Subcutaneous abdominal adipose tissue (tissue), 5 donors: Measurements from ENCODE around the gene JAK3.
"Not testable (repeated sequence)": the region's sequence is repeated elsewhere in the genome, so short reads cannot be mapped to it uniquely, and the experiment has no call there.

Source experiments
- H3K27ac ChIP-seq: one replicate; pipeline ENCODE4 v1.7.0; 2013; ENCODE audit warnings: low read depth, mild to moderate bottlenecking, inconsistent platforms, low read length, moderate library complexity
- H3K27me3 ChIP-seq, 5 donors: one replicate each; pipeline ENCODE4 v1.7.0; 2013; ENCODE audit warnings: low read length in 5 of 5, inconsistent platforms in 1 of 5; ENCODE audit not compliant: control insufficient read depth in 5 of 5, insufficient read depth in 4 of 5
- H3K36me3 ChIP-seq, 5 donors: one replicate each; pipeline ENCODE4 v1.7.0; 2013; ENCODE audit warnings: low read length in 5 of 5; ENCODE audit not compliant: control insufficient read depth in 5 of 5, insufficient read depth in 5 of 5
- H3K4me1 ChIP-seq, 5 donors: one replicate each; pipeline ENCODE4 v1.7.0; 2013; ENCODE audit warnings: low read length in 5 of 5, mild to moderate bottlenecking in 3 of 5, moderate library complexity in 1 of 5; ENCODE audit not compliant: control insufficient read depth in 5 of 5, insufficient read depth in 5 of 5
- H3K4me3 ChIP-seq, 5 donors: one replicate each; pipeline ENCODE4 v1.7.0; 2013; ENCODE audit warnings: low read length in 5 of 5, low read depth in 1 of 5
- H3K9ac ChIP-seq, 5 donors: one replicate each; pipeline ENCODE4 v1.7.0; 2013; ENCODE audit warnings: low read length in 5 of 5, mild to moderate bottlenecking in 4 of 5, moderate library complexity in 3 of 5
- H3K9me3 ChIP-seq, 5 donors: one replicate each; pipeline ENCODE4 v1.7.0; 2013; ENCODE audit warnings: low read length in 5 of 5; ENCODE audit not compliant: control insufficient read depth in 5 of 5
- donor health status: healthy.
- donor health status: healthy.
- donor health status: healthy.
- donor health status: healthy.
- donor health status: healthy.

JAK3 gene

DNA sequence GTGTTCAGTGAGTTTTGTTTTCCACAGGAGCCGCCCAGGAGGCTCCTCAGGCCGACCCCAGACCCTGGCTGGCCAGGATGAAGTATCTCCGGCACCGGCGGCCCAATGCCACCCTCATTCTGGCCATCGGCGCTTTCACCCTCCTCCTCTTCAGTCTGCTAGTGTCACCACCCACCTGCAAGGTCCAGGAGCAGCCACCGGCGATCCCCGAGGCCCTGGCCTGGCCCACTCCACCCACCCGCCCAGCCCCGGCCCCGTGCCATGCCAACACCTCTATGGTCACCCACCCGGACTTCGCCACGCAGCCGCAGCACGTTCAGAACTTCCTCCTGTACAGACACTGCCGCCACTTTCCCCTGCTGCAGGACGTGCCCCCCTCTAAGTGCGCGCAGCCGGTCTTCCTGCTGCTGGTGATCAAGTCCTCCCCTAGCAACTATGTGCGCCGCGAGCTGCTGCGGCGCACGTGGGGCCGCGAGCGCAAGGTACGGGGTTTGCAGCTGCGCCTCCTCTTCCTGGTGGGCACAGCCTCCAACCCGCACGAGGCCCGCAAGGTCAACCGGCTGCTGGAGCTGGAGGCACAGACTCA is 40.0 kb downstream of the JAK3 start:
- no peak overlapping the region for H3K9ac ChIP-seq
- no peak overlapping the region for H3K4me3 ChIP-seq
- H3K27ac ChIP-seq = no peak overlapping the region
- no peaks in the 10 kb centered on the region for H3K36me3 ChIP-seq
- H3K27me3 ChIP-seq = peaks cover 8 to 13% (median 9%) of the 10 kb centered on the region in 5 donors
- peaks cover 0 to 13% (median 6%) of the 10 kb centered on the region in 5 donors for H3K9me3 ChIP-seq
- H3K4me1 ChIP-seq = no peaks in the 10 kb centered on the region

DNA sequence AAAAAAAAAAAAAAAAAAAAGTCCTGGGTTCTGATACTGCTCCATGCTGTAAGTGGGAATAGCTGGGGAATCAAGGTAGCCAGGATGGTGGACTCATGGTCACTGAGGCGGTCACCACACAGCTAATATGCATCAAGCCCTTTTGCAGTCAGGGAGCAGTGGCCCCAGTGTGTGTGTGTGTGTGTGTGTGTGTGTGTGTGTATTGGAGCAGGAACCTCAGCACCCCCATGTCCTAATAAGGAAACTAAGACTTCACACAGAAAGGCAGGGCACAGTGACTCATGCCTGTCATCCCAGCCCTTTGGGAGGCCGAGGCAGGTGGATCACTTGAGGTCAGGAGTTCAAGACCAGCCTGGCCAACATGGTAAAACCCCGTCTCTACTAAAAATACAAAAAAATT is 40.8 kb downstream of the JAK3 start:
- peaks cover 0 to 11% (median 6%) of the 10 kb centered on the region in 5 donors for H3K9me3 ChIP-seq
- H3K4me1 ChIP-seq = no peaks in the 10 kb centered on the region
- H3K27me3 ChIP-seq = peaks cover 4 to 13% (median 9%) of the 10 kb centered on the region in 5 donors
- H3K9ac ChIP-seq = no peak overlapping the region
- no peaks in the 10 kb centered on the region for H3K36me3 ChIP-seq
- no peak overlapping the region for H3K27ac ChIP-seq
- H3K4me3 ChIP-seq = no peak overlapping the region

DNA sequence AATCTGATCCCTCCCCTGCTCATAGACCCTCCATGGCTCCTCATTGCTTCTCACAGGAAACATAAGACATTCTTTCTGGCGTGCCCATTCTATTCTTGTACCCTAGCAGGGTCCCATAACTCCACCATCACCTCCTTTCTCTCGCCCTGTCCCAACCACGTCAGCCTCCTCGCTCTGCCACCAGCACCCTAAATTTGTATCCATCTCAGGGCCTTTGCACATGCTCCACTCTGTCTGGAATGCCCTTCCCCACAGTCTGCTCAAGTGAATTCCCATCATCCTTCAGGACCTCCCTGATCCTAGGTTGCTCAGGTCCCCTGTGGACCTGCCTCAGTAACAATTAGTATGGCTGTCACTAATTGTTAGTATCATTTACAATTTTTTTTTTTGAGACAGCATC is 42.4 kb downstream of the JAK3 start:
- no peak overlapping the region for H3K27ac ChIP-seq
- peaks cover 4 to 13% (median 9%) of the 10 kb centered on the region in 5 donors for H3K27me3 ChIP-seq

DNA sequence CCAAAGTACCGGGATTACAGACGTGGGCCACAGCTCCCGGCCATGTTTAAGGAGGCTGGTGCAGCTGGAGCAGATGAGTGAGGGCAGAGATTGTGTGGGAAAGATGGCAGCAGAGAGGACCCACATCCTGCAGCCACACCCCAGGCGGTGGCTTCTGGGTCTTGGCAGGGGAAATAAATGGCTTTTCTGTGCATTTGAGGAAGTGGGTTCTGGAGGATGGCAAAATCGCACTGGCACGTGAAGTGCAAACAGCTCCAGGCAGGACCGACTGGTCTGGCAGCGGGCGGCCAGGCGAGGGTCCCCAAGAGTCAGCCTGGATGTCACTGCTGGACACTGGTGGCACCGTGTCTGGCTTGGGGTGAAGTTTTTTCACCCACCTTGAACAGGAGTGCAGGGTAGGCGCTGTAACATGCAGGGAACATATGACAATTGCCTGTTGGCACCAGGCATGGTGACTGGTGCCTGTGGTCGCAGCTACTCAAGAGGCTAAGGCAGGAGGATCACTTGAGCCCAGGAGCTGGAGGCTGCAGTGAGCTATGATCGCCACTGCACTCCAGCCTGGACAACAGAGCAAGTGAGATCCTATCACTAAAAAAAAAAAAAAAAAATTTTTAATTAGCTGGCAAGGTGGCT is 44.4 kb downstream of the JAK3 start:
- H3K9ac ChIP-seq = no peak overlapping the region
- H3K4me1 ChIP-seq = no peaks in the 10 kb centered on the region
- no peak overlapping the region for H3K4me3 ChIP-seq
- H3K36me3 ChIP-seq = no peaks in the 10 kb centered on the region
- H3K27ac ChIP-seq = no peak overlapping the region
- peaks cover 2 to 13% (median 13%) of the 10 kb centered on the region in 5 donors for H3K27me3 ChIP-seq
- no peaks in the 10 kb centered on the region for H3K9me3 ChIP-seq

More for the DNA sequence above, 42.4 kb downstream of the JAK3 start:
- H3K36me3 ChIP-seq = no peaks in the 10 kb centered on the region
- H3K9ac ChIP-seq = no peak overlapping the region
- H3K4me1 ChIP-seq = no peaks in the 10 kb centered on the region
- H3K4me3 ChIP-seq = no peak overlapping the region
- H3K9me3 ChIP-seq = no peaks in the 10 kb centered on the region

DNA sequence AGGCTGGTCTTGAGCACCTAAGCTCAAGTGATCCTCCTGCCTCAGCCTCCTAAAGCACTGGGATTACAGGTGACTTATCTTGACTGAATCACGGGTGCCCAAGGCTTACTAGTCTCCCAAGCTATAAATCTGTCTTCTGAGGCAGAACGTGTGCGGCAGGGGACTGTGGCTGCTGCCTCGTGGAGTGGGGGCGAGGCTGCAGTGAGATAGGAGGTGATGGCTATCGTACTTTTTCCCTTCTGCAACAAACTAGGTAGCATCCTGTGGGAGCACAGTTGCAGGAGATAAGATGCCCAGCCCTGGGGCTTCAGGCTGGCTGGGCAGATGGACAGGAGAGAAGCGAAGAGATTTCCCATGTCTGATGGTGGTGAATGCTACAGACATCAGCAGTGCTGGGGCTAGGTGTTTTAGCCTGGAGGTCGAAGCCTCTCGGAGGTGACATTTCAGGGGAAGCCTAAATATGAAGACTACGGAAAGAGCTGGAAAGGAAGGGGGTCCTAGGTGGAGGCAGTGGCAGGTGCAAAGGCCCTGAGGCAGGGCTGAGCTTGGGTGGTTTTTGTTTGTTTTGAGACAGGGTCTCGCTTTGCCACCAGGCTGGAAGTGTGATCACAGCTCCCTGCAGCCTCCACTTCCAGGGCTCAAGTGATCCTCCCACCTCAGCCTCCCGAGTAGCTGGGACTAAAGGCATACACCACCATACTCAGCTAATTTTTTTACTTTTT is 45.5 kb downstream of the JAK3 start:
- no peak overlapping the region for H3K4me3 ChIP-seq
- H3K9me3 ChIP-seq = no peaks in the 10 kb centered on the region
- no peak overlapping the region for H3K9ac ChIP-seq
- H3K27me3 ChIP-seq = peaks cover 0 to 17% (median 9%) of the 10 kb centered on the region in 5 donors
- no peaks in the 10 kb centered on the region for H3K36me3 ChIP-seq
- H3K27ac ChIP-seq = no peak overlapping the region
- H3K4me1 ChIP-seq = no peaks in the 10 kb centered on the region

DNA sequence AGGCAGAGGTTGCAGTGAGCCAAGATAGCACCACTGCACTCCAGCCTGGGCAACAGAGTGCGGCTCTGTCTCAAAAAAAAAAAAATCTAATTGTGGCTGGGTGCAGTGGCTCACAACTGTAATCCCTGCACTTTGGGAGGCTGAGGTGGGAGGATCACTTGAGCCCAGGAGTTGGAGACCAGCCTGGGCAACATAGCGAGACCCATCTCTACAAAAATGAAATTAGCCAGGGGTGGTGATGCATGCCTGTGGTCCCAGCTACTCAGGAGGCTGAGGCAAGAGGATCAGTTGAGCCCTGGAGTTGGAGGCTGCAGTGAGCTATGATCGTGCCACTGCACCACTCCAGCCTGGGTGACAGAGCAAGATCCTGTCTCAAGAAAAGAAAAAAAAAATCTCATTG is 49.2 kb downstream of the JAK3 start:
- not testable (repeated sequence) for H3K9ac ChIP-seq

DNA sequence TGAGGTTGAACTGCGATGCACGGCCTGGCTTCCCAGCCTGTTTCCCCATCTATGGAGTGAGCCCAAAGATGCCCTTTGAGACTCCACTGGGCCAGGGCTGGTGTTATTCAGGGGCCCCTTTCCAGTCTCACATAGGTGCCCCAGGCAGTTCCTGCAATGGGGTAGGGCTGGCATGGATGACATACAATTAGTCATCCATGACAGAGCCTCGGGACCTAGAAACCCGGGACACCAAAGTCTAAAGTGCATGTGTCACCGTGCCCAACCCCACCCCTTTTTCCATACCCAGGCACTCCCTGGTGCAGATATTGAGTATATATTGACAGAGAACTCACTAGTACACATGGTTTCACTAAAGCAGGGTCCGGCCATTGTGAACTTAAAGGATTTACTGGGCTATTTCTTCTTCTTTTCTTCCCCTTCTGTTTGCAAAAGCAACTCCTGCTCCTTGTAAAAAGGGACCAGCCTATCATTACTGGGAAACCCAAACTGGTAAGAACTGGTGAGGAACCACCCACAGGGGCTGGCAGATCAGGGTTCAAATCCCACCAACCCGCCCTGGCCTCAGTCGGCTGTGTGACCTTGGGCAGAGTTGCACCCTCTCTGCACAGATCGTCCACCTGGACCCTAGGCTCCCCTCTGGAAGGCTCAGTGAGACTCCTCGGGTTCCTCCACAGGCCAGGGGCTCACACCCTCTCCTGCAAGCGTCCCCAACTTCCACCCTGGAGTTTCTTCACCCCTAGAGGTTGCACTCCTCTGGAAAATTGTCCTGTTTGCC is 50.2 kb downstream of the JAK3 start:
- H3K9ac ChIP-seq = no peak overlapping the region
- no peaks in the 10 kb centered on the region for H3K36me3 ChIP-seq
- no peak overlapping the region for H3K4me3 ChIP-seq
- H3K27me3 ChIP-seq = peaks cover 21 to 43% (median 40%) of the 10 kb centered on the region in 5 donors
- no peaks in the 10 kb centered on the region for H3K9me3 ChIP-seq
- peaks cover 0 to 8% (median 3%) of the 10 kb centered on the region in 5 donors for H3K4me1 ChIP-seq
- H3K27ac ChIP-seq = no peak overlapping the region

More for the DNA sequence above, 49.2 kb downstream of the JAK3 start:
- not testable (repeated sequence) for H3K9me3 ChIP-seq, H3K4me1 ChIP-seq, H3K27ac ChIP-seq, H3K4me3 ChIP-seq, H3K36me3 ChIP-seq
- H3K27me3 ChIP-seq = peaks cover 20 to 39% (median 36%) of the 10 kb centered on the region in 5 donors

DNA sequence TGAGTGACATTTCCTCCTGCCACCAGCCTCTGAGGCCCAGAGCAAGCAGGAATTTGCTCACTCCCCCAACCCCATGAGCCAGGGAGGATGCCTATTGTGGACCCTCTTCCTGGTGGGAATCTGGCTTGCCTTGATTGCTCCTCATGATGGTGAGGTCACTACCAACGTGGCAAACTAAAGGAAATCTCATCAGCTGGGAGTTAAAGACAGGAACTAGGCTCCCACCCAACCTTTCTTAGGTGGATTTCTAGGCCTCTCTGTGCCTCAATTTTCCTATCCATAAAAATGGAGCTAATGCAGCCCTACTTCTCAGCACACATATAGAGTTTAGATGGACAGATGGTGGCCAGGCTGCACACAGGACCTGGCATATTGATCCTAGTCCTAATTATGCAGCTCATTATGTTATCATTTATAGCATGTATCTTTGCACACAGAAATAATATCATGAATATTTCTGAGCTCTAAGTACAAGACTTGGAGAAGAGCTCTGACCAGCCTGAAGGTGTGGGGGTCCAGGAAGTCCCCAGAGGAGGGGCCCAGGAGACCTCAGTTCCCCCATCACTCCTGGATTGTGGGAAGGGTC is 50.9 kb downstream of the JAK3 start:
- Histone ChIP-seq H3K4me3 (no peak overlapping the region), H3K27me3 (peaks cover 21 to 40% (median 37%) of the 10 kb centered on the region in 5 donors), H3K36me3 (no peaks in the 10 kb centered on the region), H3K9me3 (no peaks in the 10 kb centered on the region), H3K9ac (no peak overlapping the region), H3K27ac (no peak overlapping the region), H3K4me1 (peaks cover 0 to 8% (median 3%) of the 10 kb centered on the region in 5 donors)

DNA sequence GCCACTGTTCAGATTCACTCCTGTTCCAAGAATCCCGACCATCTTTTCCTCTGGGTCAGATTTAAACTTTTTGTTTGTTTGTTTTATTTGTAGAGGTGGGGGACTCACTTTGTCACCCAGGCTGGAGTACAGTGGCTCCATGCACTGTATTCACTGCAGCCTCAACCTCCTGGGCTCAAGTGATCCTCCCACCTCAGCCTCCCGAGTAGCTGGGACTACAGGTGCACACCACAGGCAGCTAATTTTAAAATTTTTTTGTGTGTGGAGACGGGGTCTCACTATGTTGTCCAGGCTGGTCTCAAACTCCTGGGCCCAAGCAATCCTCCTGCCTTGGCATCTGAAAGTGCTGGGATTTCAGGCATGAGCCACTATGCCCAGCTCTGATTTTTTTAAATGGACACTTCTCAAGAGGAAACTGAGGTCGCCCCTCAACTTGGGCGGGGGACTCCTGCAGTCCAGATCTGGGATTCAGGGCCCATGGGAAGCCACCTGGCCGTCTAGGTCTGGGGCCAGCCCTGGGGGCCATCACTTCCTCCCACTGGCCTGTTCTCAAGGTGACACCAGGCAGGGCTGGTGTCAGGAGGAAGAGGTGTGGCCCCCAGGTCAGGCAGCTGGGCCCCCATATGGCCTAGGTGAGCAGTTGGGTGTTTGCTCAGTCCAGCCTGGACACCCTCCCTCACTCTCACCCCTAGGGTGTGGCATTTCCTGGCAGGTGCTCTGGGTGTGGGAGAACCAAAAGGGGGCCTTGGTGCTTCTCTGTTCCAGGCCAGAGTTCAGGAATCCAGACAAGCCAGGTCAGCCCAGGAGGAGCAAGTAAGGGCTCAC is 51.6 kb downstream of the JAK3 start:
- H3K9me3 ChIP-seq = no peaks in the 10 kb centered on the region
- H3K36me3 ChIP-seq = no peaks in the 10 kb centered on the region
- peaks cover 21 to 40% (median 37%) of the 10 kb centered on the region in 5 donors for H3K27me3 ChIP-seq
- H3K27ac ChIP-seq = no peak overlapping the region
- H3K9ac ChIP-seq = peak overlapping the region in 1 of 5 donors; percentile 8
- H3K4me3 ChIP-seq = no peak overlapping the region
- peaks cover 0 to 8% (median 3%) of the 10 kb centered on the region in 5 donors for H3K4me1 ChIP-seq
